Measurements from ENCODE around the gene SBNO1.

DNA sequence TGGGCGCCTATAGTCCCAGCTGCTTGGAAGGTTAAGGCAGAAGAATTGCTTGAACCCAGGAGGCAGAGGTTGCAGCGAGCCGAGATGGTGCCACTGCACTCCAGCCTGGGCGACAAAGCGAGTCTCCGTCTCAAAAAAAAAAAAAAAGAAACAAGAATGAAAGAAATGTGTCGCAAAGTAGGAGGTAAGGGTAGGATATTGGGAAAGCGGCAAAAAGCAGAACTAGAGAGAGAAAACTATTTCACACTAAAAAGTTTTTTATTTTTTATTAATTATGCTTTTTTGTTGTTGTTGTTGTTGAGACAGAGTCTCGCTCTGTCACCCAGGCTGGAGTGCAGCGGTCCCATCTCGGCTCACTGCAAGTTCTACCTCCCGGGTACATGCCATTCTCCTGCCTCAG is 17.7 kb downstream of the SBNO1 start:
- TF ChIP-seq POLR2A (IDR thresholded peaks at IDR 0.05; ENCODE audit: borderline replicate concordance, extremely low read depth, insufficient read depth, insufficient read length) (no peak), RAD21 (IDR thresholded peaks at IDR 0.05; ENCODE audit: low read depth) (no peak)
- TF ChIP-seq, protein P1, sequence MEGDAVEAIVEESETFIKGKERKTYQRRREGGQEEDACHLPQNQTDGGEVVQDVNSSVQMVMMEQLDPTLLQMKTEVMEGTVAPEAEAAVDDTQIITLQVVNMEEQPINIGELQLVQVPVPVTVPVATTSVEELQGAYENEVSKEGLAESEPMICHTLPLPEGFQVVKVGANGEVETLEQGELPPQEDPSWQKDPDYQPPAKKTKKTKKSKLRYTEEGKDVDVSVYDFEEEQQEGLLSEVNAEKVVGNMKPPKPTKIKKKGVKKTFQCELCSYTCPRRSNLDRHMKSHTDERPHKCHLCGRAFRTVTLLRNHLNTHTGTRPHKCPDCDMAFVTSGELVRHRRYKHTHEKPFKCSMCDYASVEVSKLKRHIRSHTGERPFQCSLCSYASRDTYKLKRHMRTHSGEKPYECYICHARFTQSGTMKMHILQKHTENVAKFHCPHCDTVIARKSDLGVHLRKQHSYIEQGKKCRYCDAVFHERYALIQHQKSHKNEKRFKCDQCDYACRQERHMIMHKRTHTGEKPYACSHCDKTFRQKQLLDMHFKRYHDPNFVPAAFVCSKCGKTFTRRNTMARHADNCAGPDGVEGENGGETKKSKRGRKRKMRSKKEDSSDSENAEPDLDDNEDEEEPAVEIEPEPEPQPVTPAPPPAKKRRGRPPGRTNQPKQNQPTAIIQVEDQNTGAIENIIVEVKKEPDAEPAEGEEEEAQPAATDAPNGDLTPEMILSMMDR (IDR thresholded peaks at IDR 0.05 in 2 of 3, conservative IDR thresholded peaks at IDR 0.05 in 1 of 3; ENCODE audit: borderline replicate concordance in 1 of 3, insufficient read depth in 1 of 3, low read depth in 2 of 3, low read length in 2 of 3): no peak

Measured in HCT116 (cell line).